ENCODE data around the gene GHRH.
A peak's percentile ranks its signal among the peaks of the same experiment; 100 is the strongest.

The GHRH gene

GRCh38 chr20:37243076-37243936 is 18.3 kb downstream of the GHRH start:
- no peak for DNase-seq (ENCODE audit: insufficient read length, low spot score)
- TF ChIP-seq PAX5 (IDR thresholded peaks at IDR 0.05; ENCODE audit: insufficient read depth, low read length, severe bottlenecking), result no peak
- no peak for TF ChIP-seq POU2F2 (IDR thresholded peaks at IDR 0.05; ENCODE audit: low read depth, low read length)
- TF ChIP-seq POLR2A (IDR thresholded peaks at IDR 0.05; ENCODE audit: low read depth, low read length), result no peak
- TF ChIP-seq SPI1 (IDR thresholded peaks at IDR 0.05; ENCODE audit: low read depth, low read length), result no peak
- no peak for TF ChIP-seq TAF1 (IDR thresholded peaks at IDR 0.05; ENCODE audit: low read depth, low read length)
- TF ChIP-seq POLR2AphosphoS5 (IDR thresholded peaks at IDR 0.05; ENCODE audit: low read depth, low read length), result no peak
- FAIRE-seq, result no peak

GRCh38 chr20:37242503-37242902 is 19.1 kb downstream of the GHRH start:
- no peak for FAIRE-seq
- no peak for DNase-seq (ENCODE audit: insufficient read length, low spot score)
- TF ChIP-seq PAX5 (IDR thresholded peaks at IDR 0.05; ENCODE audit: insufficient read depth, low read length, severe bottlenecking) (no peak), TAF1 (IDR thresholded peaks at IDR 0.05; ENCODE audit: low read depth, low read length) (no peak), SPI1 (IDR thresholded peaks at IDR 0.05; ENCODE audit: low read depth, low read length) (no peak), POLR2A (IDR thresholded peaks at IDR 0.05; ENCODE audit: low read depth, low read length) (no peak)

- no peak for TF ChIP-seq TAF1 (IDR thresholded peaks at IDR 0.05; ENCODE audit: low read depth, low read length)
- no peak for TF ChIP-seq SPI1 (IDR thresholded peaks at IDR 0.05; ENCODE audit: low read depth, low read length)
- no peak for TF ChIP-seq PAX5 (IDR thresholded peaks at IDR 0.05; ENCODE audit: insufficient read depth, low read length, severe bottlenecking)
- TF ChIP-seq POLR2A (IDR thresholded peaks at IDR 0.05; ENCODE audit: low read depth, low read length), result no peak
- no peak for TF ChIP-seq POLR2AphosphoS5 (IDR thresholded peaks at IDR 0.05; ENCODE audit: low read depth, low read length)
- TF ChIP-seq POU2F2 (IDR thresholded peaks at IDR 0.05; ENCODE audit: low read depth, low read length), result no peak
- no peak for FAIRE-seq
- no peak for DNase-seq (ENCODE audit: insufficient read length, low spot score)
These were observed 21.1 kb downstream of the GHRH start for GRCh38 chr20:37240337-37241067.

GRCh38 chr20:37238935-37239451 is 22.6 kb downstream of the GHRH start:
- DNase-seq (ENCODE audit: insufficient read length, low spot score) (no peak), FAIRE-seq (no peak)
- TF ChIP-seq POU2F2 (IDR thresholded peaks at IDR 0.05; ENCODE audit: low read depth, low read length) (no peak), TAF1 (IDR thresholded peaks at IDR 0.05; ENCODE audit: low read depth, low read length) (no peak), PAX5 (IDR thresholded peaks at IDR 0.05; ENCODE audit: insufficient read depth, low read length, severe bottlenecking) (no peak), POLR2A (IDR thresholded peaks at IDR 0.05; ENCODE audit: low read depth, low read length) (no peak), POLR2AphosphoS5 (IDR thresholded peaks at IDR 0.05; ENCODE audit: low read depth, low read length) (no peak), SPI1 (IDR thresholded peaks at IDR 0.05; ENCODE audit: low read depth, low read length) (no peak)

GRCh38 chr20:37238426-37238825 is 23.2 kb downstream of the GHRH start:
- no peak for FAIRE-seq
- no peak for TF ChIP-seq POLR2AphosphoS5 (IDR thresholded peaks at IDR 0.05; ENCODE audit: low read depth, low read length)
- TF ChIP-seq POU2F2 (IDR thresholded peaks at IDR 0.05; ENCODE audit: low read depth, low read length), result no peak
- no peak for TF ChIP-seq TAF1 (IDR thresholded peaks at IDR 0.05; ENCODE audit: low read depth, low read length)
- TF ChIP-seq PAX5 (IDR thresholded peaks at IDR 0.05; ENCODE audit: insufficient read depth, low read length, severe bottlenecking), result no peak
- no peak for DNase-seq (ENCODE audit: insufficient read length, low spot score)

GRCh38 chr20:37237656-37238055 is 24.0 kb downstream of the GHRH start:
- FAIRE-seq, result no peak

GRCh38 chr20:37236462-37236861 is 25.2 kb downstream of the GHRH start:
- TF ChIP-seq PAX5 (IDR thresholded peaks at IDR 0.05; ENCODE audit: insufficient read depth, low read length, severe bottlenecking) (no peak), TAF1 (IDR thresholded peaks at IDR 0.05; ENCODE audit: low read depth, low read length) (no peak), POU2F2 (IDR thresholded peaks at IDR 0.05; ENCODE audit: low read depth, low read length) (no peak), POLR2A (IDR thresholded peaks at IDR 0.05; ENCODE audit: low read depth, low read length) (no peak), POLR2AphosphoS5 (IDR thresholded peaks at IDR 0.05; ENCODE audit: low read depth, low read length) (no peak), SPI1 (IDR thresholded peaks at IDR 0.05; ENCODE audit: low read depth, low read length) (no peak)
- FAIRE-seq, result no peak
- no peak for DNase-seq (ENCODE audit: insufficient read length, low spot score)

More at GRCh38 chr20:37237656-37238055, 24.0 kb downstream of the GHRH start:
- TF ChIP-seq POU2F2 (IDR thresholded peaks at IDR 0.05; ENCODE audit: low read depth, low read length) (no peak), POLR2AphosphoS5 (IDR thresholded peaks at IDR 0.05; ENCODE audit: low read depth, low read length) (no peak)
- no peak for DNase-seq (ENCODE audit: insufficient read length, low spot score)

GRCh38 chr20:37235065-37235464 is 26.5 kb downstream of the GHRH start:
- TF ChIP-seq POLR2AphosphoS5 (IDR thresholded peaks at IDR 0.05; ENCODE audit: low read depth, low read length) (no peak), TAF1 (IDR thresholded peaks at IDR 0.05; ENCODE audit: low read depth, low read length) (no peak), PAX5 (IDR thresholded peaks at IDR 0.05; ENCODE audit: insufficient read depth, low read length, severe bottlenecking) (no peak), SPI1 (IDR thresholded peaks at IDR 0.05; ENCODE audit: low read depth, low read length) (no peak)
- FAIRE-seq (no peak), DNase-seq (ENCODE audit: insufficient read length, low spot score) (no peak)

GRCh38 chr20:37234254-37234581 is 27.4 kb downstream of the GHRH start:
- TF ChIP-seq POLR2AphosphoS5 (IDR thresholded peaks at IDR 0.05; ENCODE audit: low read depth, low read length), result no peak
- TF ChIP-seq PAX5 (IDR thresholded peaks at IDR 0.05; ENCODE audit: insufficient read depth, low read length, severe bottlenecking), result no peak
- no peak for TF ChIP-seq TAF1 (IDR thresholded peaks at IDR 0.05; ENCODE audit: low read depth, low read length)
- TF ChIP-seq POLR2A (IDR thresholded peaks at IDR 0.05; ENCODE audit: low read depth, low read length), result no peak
- no peak for TF ChIP-seq POU2F2 (IDR thresholded peaks at IDR 0.05; ENCODE audit: low read depth, low read length)
- no peak for TF ChIP-seq SPI1 (IDR thresholded peaks at IDR 0.05; ENCODE audit: low read depth, low read length)
- peak; percentile 54 for FAIRE-seq
- no peak for DNase-seq (ENCODE audit: insufficient read length, low spot score)
